SK-N-SH (cell line): ENCODE measurements around the gene KASH5. TPM values are rescaled to one million over a fixed set of nuclear protein-coding genes. Genes with fewer than 3 reads are reported as not detected.

Experiments used
- CTCF ChIA-PET: fragments of 300-600, 350-600 bp; formaldehyde crosslinking; extraction: SDS; loops from one replicate; lab custom pipeline; 2021; lab: Yijun Ruan, JAX
- POLR2A ChIA-PET: fragments of 350-600 bp; sonication (Branson Sonifier 250); formaldehyde crosslinking; extraction: SDS; loops from one replicate; lab custom pipeline; 2020; ENCODE audit warnings: antibody characterized with exemption, inconsistent platforms; lab: Yijun Ruan, JAX
- DNase-seq: peaks from one replicate; pipeline ENCODE4 v3.0.0; 2012
- H2AFZ ChIP-seq: fragments of 200-600 bp; sonication (generic); 2 replicates; pipeline ENCODE4 v1.8.1; 2016; ENCODE audit warnings: antibody characterized with exemption, mild to moderate bottlenecking, low read depth
- H3F3A ChIP-seq: fragments of 200-600 bp; sonication (generic); replicated peaks from 2 replicates; pipeline ENCODE3; 2016; ENCODE audit warnings: antibody characterized with exemption, mild to moderate bottlenecking; ENCODE audit not compliant: insufficient read depth
- H3K27ac ChIP-seq, 2 experiments: fragments of 200-500 bp in 1 of 2; fragments of 200-600 bp in 1 of 2; sonication (Bioruptor generic) in 1 of 2; sonication (generic), shearing (Covaris generic) in 1 of 2; 2 replicates each; pipeline versions ENCODE4 v1.5.1 to v1.6.1; 2014 to 2016; ENCODE audit warnings: low read depth in 2 of 2, inconsistent platforms in 1 of 2, low read length in 1 of 2, mild to moderate bottlenecking in 1 of 2, mixed read lengths in 1 of 2
- H3K27me3 ChIP-seq: fragments of 200-600 bp; sonication (generic), shearing (Covaris generic); 2 replicates; pipeline ENCODE4 v1.6.1; 2016; ENCODE audit warnings: mixed run types; ENCODE audit not compliant: insufficient read depth
- H3K36me3 ChIP-seq, 2 experiments: fragments of 200-500 bp in 1 of 2; fragments of 200-600 bp in 1 of 2; sonication (Bioruptor generic) in 1 of 2; sonication (generic) in 1 of 2; replicated peaks in 1 of 2; 2 replicates each; pipeline versions ENCODE3 to v1.5.1; 2014 to 2016; ENCODE audit warnings: low read length in 1 of 2, mild to moderate bottlenecking in 1 of 2; ENCODE audit not compliant: insufficient read depth in 2 of 2, control insufficient read depth in 1 of 2
- H3K4me1 ChIP-seq, 2 experiments: fragments of 200-500 bp in 1 of 2; fragments of 200-600 bp in 1 of 2; sonication (Bioruptor generic) in 1 of 2; sonication (generic), shearing (Covaris generic) in 1 of 2; 2 replicates each; pipeline versions ENCODE4 v1.5.1 to v1.6.1; 2014 to 2016; ENCODE audit warnings: low read depth in 1 of 2, low read length in 1 of 2, mixed run types in 1 of 2; ENCODE audit not compliant: insufficient read depth in 2 of 2, control insufficient read depth in 1 of 2
- H3K4me2 ChIP-seq: fragments of 200-600 bp; sonication (generic), shearing (Covaris generic); 2 replicates; pipeline ENCODE4 v1.6.1; 2017; ENCODE audit warnings: mixed run types
- H3K4me3 ChIP-seq, 2 experiments: fragments of 200-500 bp in 1 of 2; fragments of 200-600 bp in 1 of 2; sonication (Bioruptor generic) in 1 of 2; sonication (generic), shearing (Covaris generic) in 1 of 2; 2 replicates each; pipeline versions ENCODE4 v1.5.1 to v1.8.1; 2014 to 2016; ENCODE audit warnings: low read depth in 2 of 2, inconsistent platforms in 1 of 2, low read length in 1 of 2, mild to moderate bottlenecking in 1 of 2, mixed read lengths in 1 of 2, moderate library complexity in 1 of 2
- H3K79me2 ChIP-seq: fragments of 200-600 bp; sonication (generic); 2 replicates; pipeline ENCODE4 v1.8.1; 2017; ENCODE audit warnings: mild to moderate bottlenecking; ENCODE audit not compliant: insufficient read depth
- H3K9ac ChIP-seq: fragments of 200-600 bp; sonication (generic); 2 replicates; pipeline ENCODE4 v1.6.1; 2017; ENCODE audit warnings: mixed run types
- H3K9me2 ChIP-seq: fragments of 200-600 bp; sonication (generic); 2 replicates; pipeline ENCODE4 v1.6.1; 2017; ENCODE audit warnings: mixed run types
- H3K9me3 ChIP-seq: fragments of 200-600 bp; sonication (generic); 2 replicates; pipeline ENCODE4 v1.6.1; 2017; ENCODE audit warnings: mixed run types, mild to moderate bottlenecking, moderate library complexity
- H4K20me1 ChIP-seq: fragments of 200-600 bp; sonication (generic); 2 replicates; pipeline ENCODE4 v1.6.1; 2017; ENCODE audit warnings: mild to moderate bottlenecking, mixed run types; ENCODE audit not compliant: insufficient read depth
- ELF1 ChIP-seq: IDR thresholded peaks from 2 replicates; pipeline ENCODE4 v1.4.0; 2012
- EP300 ChIP-seq, 2 experiments: IDR thresholded peaks; 2 replicates each; pipeline versions ENCODE4 v1.4.0 to v1.6.1; 2012; ENCODE audit warnings: borderline replicate concordance in 1 of 2, low read depth in 1 of 2, low read length in 1 of 2
- FOXJ3 ChIP-seq: sonication (generic); formaldehyde crosslinking; IDR thresholded peaks from 2 replicates; pipeline ENCODE4 v1.5.1; 2020; ENCODE audit warnings: mild to moderate bottlenecking, missing genetic modification reagents
- JUND ChIP-seq: IDR thresholded peaks from 2 replicates; pipeline ENCODE4 v1.4.0; 2012
- MXI1 ChIP-seq: IDR thresholded peaks from 2 replicates; pipeline ENCODE4 v1.6.1; 2012; ENCODE audit warnings: mild to moderate bottlenecking, low read depth, low read length, improper control_type of control experiment
- POLR2AphosphoS5 ChIP-seq: IDR thresholded peaks from 2 replicates; pipeline ENCODE4 v1.6.1; 2012; ENCODE audit warnings: low read depth, low read length
- RAD21 ChIP-seq: IDR thresholded peaks from 2 replicates; pipeline ENCODE4 v1.6.1; 2012; ENCODE audit warnings: mild to moderate bottlenecking, low read length
- RFX5 ChIP-seq: IDR thresholded peaks from 2 replicates; pipeline ENCODE4 v1.6.1; 2012; ENCODE audit warnings: mild to moderate bottlenecking, improper control_type of control experiment, low read length
- RXRA ChIP-seq: IDR thresholded peaks from 2 replicates; pipeline ENCODE4 v1.4.0; 2012; ENCODE audit warnings: low read depth, mild to moderate bottlenecking, borderline replicate concordance
- SIN3A ChIP-seq: IDR thresholded peaks from 2 replicates; pipeline ENCODE4 v1.6.1; 2012; ENCODE audit warnings: low read depth, mild to moderate bottlenecking, low read length, moderate library complexity, borderline replicate concordance
- SMC3 ChIP-seq: IDR thresholded peaks from 2 replicates; pipeline ENCODE4 v1.6.1; 2012; ENCODE audit warnings: low read depth, low read length, improper control_type of control experiment
- TEAD4 ChIP-seq: IDR thresholded peaks from 2 replicates; pipeline ENCODE4 v1.4.0; 2012; ENCODE audit warnings: mild to moderate bottlenecking, borderline replicate concordance; ENCODE audit not compliant: insufficient read depth
- YY1 ChIP-seq: IDR thresholded peaks from 2 replicates; pipeline ENCODE4 v1.4.0; 2012; ENCODE audit warnings: low read depth, mild to moderate bottlenecking
- WGBS: methylation state at CpG from one replicate; pipeline ENCODE4 v1.1.6; 2017; ENCODE audit warnings: low lambda C conversion rate; 5-methylcytosine and 5-hydroxymethylcytosine counted together
- polyA plus RNA-seq, 3 experiments: library from polyadenylated mRNA; depleted of rRNA; stranded (reverse); fragments of >200 nt; gene quantifications; 2 replicates each; pipeline ENCODE4 v1.2.3, GENCODE V29; 2012
- TF ChIP-seq, protein P1 (sequence below): IDR thresholded peaks from 2 replicates; pipeline ENCODE4 v1.4.0; 2012; ENCODE audit warnings: low read depth, borderline replicate concordance
- TF ChIP-seq, protein P2 (sequence below): fragments of 150-350 bp; IDR thresholded peaks from 2 replicates; pipeline ENCODE4 v1.6.1; 2017; ENCODE audit warnings: antibody characterized with exemption, low read length, low read depth, borderline replicate concordance
- TF ChIP-seq, protein P3 (sequence below): IDR thresholded peaks from 2 replicates; pipeline ENCODE4 v1.4.0; 2012; ENCODE audit warnings: low read depth, borderline replicate concordance

Gene KASH5
- polyA plus RNA-seq, 1 of the 3 experiments (the other 2 are of a cell fraction), result 0.20 TPM

DNA sequence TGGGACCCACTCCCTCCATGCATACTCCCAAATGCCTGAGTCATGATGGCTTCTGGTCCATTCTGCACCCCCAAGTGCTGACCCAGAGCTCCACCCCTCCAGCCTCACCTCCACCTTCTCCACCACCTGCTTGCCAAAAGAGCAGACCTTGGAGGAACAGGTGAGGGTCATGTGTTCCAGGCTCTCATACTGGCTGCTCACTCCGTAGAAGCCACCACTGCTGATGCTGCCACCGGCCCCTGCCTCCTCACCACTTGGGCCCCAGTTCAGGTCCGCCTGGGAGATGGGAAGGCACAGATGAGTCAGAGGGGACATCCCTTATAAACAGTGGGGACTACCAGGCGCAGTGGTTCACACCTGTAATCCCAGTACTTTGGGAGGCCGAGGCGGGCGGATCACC is 44.9 kb upstream of the KASH5 start:
- Histone ChIP-seq H3K27me3 (no peaks in the 10 kb centered on the region), H3K79me2 (no peaks in the 10 kb centered on the region), H2AFZ (no peak overlapping the region), H3K27ac (no peak overlapping the region), H3K9me3 (no peaks in the 10 kb centered on the region), H3F3A (no peaks in the 10 kb centered on the region), H3K9me2 (no peaks in the 10 kb centered on the region), H3K4me3 (no peak overlapping the region), H3K36me3 (peaks cover 34 to 44% of the 10 kb centered on the region in 2 experiments), H4K20me1 (no peaks in the 10 kb centered on the region), H3K9ac (no peak overlapping the region), H3K4me1 (peaks cover 0 to 6% of the 10 kb centered on the region in 2 experiments; a peak in 1 of 4 replicates), H3K4me2 (no peak overlapping the region)
- ChIA-PET CTCF (no interaction called here), POLR2A (no interaction called here)
- no peak for DNase-seq
- WGBS, result 100% methylated on average over 5 of the region's 7 CpGs
- TF ChIP-seq POLR2AphosphoS5 (no peak), SIN3A (no peak), ELF1 (no peak), SMC3 (no peak)
- TF ChIP-seq, protein P1, sequence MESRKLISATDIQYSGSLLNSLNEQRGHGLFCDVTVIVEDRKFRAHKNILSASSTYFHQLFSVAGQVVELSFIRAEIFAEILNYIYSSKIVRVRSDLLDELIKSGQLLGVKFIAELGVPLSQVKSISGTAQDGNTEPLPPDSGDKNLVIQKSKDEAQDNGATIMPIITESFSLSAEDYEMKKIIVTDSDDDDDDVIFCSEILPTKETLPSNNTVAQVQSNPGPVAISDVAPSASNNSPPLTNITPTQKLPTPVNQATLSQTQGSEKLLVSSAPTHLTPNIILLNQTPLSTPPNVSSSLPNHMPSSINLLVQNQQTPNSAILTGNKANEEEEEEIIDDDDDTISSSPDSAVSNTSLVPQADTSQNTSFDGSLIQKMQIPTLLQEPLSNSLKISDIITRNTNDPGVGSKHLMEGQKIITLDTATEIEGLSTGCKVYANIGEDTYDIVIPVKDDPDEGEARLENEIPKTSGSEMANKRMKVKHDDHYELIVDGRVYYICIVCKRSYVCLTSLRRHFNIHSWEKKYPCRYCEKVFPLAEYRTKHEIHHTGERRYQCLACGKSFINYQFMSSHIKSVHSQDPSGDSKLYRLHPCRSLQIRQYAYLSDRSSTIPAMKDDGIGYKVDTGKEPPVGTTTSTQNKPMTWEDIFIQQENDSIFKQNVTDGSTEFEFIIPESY, result no peak
- TF ChIP-seq, protein P2, sequence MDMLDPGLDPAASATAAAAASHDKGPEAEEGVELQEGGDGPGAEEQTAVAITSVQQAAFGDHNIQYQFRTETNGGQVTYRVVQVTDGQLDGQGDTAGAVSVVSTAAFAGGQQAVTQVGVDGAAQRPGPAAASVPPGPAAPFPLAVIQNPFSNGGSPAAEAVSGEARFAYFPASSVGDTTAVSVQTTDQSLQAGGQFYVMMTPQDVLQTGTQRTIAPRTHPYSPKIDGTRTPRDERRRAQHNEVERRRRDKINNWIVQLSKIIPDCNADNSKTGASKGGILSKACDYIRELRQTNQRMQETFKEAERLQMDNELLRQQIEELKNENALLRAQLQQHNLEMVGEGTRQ, result no peak

DNA sequence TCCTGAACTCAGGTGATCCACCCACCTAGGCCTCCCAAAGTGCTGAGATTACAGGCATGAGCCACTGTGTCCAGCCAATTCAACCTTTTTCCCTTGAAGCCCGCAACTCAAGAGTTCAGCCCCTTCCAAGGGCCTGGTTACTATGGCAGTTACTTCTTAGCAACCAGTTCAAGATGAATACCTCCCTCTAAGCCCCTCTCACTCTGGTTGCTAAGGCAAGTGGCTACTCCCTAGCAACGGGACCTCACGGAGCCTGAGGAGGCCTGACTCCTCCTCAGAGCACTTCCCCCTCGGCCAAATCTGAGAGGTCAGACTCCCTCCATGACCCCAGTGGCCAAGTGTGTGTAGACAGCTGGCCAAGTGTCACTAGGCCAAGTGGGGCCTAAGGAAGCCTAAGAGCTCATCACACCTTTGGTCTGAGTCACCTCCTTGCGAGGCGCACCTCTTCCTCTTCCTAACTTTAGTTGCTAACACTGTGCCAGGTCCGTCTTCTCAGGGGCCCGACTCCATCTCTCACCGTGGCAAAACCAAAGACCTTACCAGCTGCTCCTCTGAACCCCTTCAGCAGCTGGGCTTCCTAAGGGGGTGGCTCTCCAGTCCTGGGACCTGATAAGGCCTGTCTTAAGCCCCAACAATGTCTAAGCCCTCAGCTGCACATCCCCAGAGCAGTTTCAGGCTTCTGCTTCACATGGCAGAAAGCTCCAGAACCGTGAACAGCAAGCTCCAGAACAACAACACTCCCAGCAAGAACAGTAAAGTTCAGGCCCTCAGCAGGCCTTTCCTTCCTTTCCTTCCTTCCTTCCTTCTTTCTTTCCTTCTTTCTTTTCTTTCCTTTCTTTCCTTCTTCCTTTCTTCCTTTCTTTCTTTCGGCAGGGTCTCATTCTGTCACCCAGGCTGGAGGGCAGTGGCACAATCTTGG is 43.3 kb upstream of the KASH5 start:
- Histone ChIP-seq H3K9ac (no peak overlapping the region), H3K9me2 (no peaks in the 10 kb centered on the region), H3K4me1 (peaks cover 0 to under 1% of the 10 kb centered on the region in 2 experiments; a peak in 1 of 4 replicates), H3K4me2 (no peak overlapping the region), H4K20me1 (no peaks in the 10 kb centered on the region), H3K79me2 (no peaks in the 10 kb centered on the region), H3K9me3 (no peaks in the 10 kb centered on the region), H3K4me3 (no peak overlapping the region), H3K27ac (no peak overlapping the region), H3K36me3 (peaks cover 37 to 57% of the 10 kb centered on the region in 2 experiments), H2AFZ (no peak overlapping the region), H3F3A (peaks cover 3% of the 10 kb centered on the region)
- DNase-seq, result no peak
- POLR2A ChIA-PET, result no interaction called here
- TF ChIP-seq RFX5, result no peak
- TF ChIP-seq EP300 (IDR thresholded peaks at IDR 0.05; ENCODE audit: borderline replicate concordance in 1 of 2, low read depth in 1 of 2, low read length in 1 of 2), result no peak
- TF ChIP-seq, protein P3, sequence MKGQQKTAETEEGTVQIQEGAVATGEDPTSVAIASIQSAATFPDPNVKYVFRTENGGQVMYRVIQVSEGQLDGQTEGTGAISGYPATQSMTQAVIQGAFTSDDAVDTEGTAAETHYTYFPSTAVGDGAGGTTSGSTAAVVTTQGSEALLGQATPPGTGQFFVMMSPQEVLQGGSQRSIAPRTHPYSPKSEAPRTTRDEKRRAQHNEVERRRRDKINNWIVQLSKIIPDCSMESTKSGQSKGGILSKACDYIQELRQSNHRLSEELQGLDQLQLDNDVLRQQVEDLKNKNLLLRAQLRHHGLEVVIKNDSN, result no peak
- TF ChIP-seq SIN3A, result no peak
- TF ChIP-seq, protein P2, result no peak
- no peak for TF ChIP-seq JUND
- TF ChIP-seq YY1, result no peak
- TF ChIP-seq MXI1, result no peak
- TF ChIP-seq SMC3, result no peak
- TF ChIP-seq RXRA, result no peak
- no peak for TF ChIP-seq RAD21
- TF ChIP-seq FOXJ3 (CRISPR knock-in tag), result no peak
- TF ChIP-seq TEAD4, result no peak
- TF ChIP-seq, all 33 proteins: peak for 0
- CTCF ChIA-PET, result no interaction called here
- WGBS, result 84% methylated on average over 11 of the region's 11 CpGs
- no peaks in the 10 kb centered on the region for H3K27me3 ChIP-seq
